GM23338 (cell line): ENCODE results near the gene NFE2L3. TPM values are rescaled to one million over a fixed set of nuclear protein-coding genes. Genes with fewer than 3 reads are reported as not detected.

Experiments
- ATAC-seq: fragments of 200-7000 bp; cut with Tn5 transposase; 3 replicates; pipeline ENCODE4 v1.9.1; 2020
- DNase-seq: peaks from one replicate; pipeline ENCODE4 v3.0.0-alpha.2; 2015; ENCODE audit warnings: low spot score
- H2AFZ ChIP-seq: fragments of 200-600 bp; sonication (generic); 2 replicates; pipeline ENCODE4 v1.8.0; 2016; ENCODE audit warnings: antibody characterized with exemption, mild to moderate bottlenecking, moderate library complexity
- H3F3A ChIP-seq: fragments of 200-600 bp; sonication (generic); replicated peaks from 2 replicates; pipeline ENCODE4 v1.8.0; 2017; ENCODE audit warnings: antibody characterized with exemption, mixed run types, low read depth
- H3K27ac ChIP-seq: fragments of 200-600 bp; sonication (generic); 2 replicates; pipeline ENCODE4 v1.6.1; 2016; ENCODE audit warnings: low read depth
- H3K27me3 ChIP-seq: fragments of 200-600 bp; sonication (generic); 2 replicates; pipeline ENCODE4 v1.8.0; 2016; ENCODE audit warnings: mild to moderate bottlenecking, mixed run types, moderate library complexity; ENCODE audit not compliant: insufficient read depth
- H3K36me3 ChIP-seq: fragments of 200-600 bp; sonication (generic); 2 replicates; pipeline ENCODE4 v1.8.0; 2016; ENCODE audit warnings: mild to moderate bottlenecking; ENCODE audit not compliant: insufficient read depth
- H3K4me1 ChIP-seq: fragments of 200-600 bp; sonication (generic); 2 replicates; pipeline ENCODE4 v1.8.0; 2016; ENCODE audit warnings: mild to moderate bottlenecking, moderate library complexity; ENCODE audit not compliant: insufficient read depth
- H3K4me2 ChIP-seq: fragments of 200-600 bp; sonication (generic); 2 replicates; pipeline ENCODE4 v1.7.1; 2017; ENCODE audit warnings: mixed run types
- H3K4me3 ChIP-seq: fragments of 200-600 bp; sonication (generic); 2 replicates; pipeline ENCODE4 v1.6.1; 2016; ENCODE audit warnings: mixed run types
- H3K79me2 ChIP-seq: fragments of 200-600 bp; sonication (generic); replicated peaks from 2 replicates; pipeline ENCODE4 v1.8.0; 2017; ENCODE audit warnings: mild to moderate bottlenecking; ENCODE audit not compliant: insufficient read depth
- H3K9me2 ChIP-seq: fragments of 200-600 bp; sonication (generic); 2 replicates; pipeline ENCODE4 v1.8.0; 2017; ENCODE audit not compliant: insufficient read depth
- H4K20me1 ChIP-seq: fragments of 200-600 bp; sonication (generic); replicated peaks from 2 replicates; pipeline ENCODE4 v1.8.0; 2017; ENCODE audit warnings: mild to moderate bottlenecking; ENCODE audit not compliant: insufficient read depth
- H3K27ac Mint-ChIP-seq: 2 replicates; pipeline ENCODE4 v1.8.0; 2020; ENCODE audit warnings: inconsistent platforms, mild to moderate bottlenecking, moderate library complexity, mixed read lengths
- H3K27me3 Mint-ChIP-seq: 3 replicates; pipeline ENCODE4 v1.8.0; 2022; ENCODE audit warnings: low read depth, mild to moderate bottlenecking, moderate library complexity, mixed read lengths, inconsistent platforms; ENCODE audit not compliant: insufficient read depth, poor library complexity
- H3K36me3 Mint-ChIP-seq: 3 replicates; pipeline ENCODE4 v1.8.0; 2021; ENCODE audit warnings: low read depth, mild to moderate bottlenecking, inconsistent platforms, moderate library complexity, mixed read lengths
- H3K4me1 Mint-ChIP-seq: 3 replicates; pipeline ENCODE4 v1.8.0; 2020; ENCODE audit warnings: mild to moderate bottlenecking, inconsistent platforms, mixed read lengths
- H3K4me3 Mint-ChIP-seq: 3 replicates; pipeline ENCODE4 v1.8.0; 2021; ENCODE audit warnings: moderate library complexity, mild to moderate bottlenecking, inconsistent platforms, mixed read lengths
- H3K9me3 Mint-ChIP-seq: 3 replicates; pipeline ENCODE4 v1.8.0; 2020; ENCODE audit warnings: moderate library complexity, mild to moderate bottlenecking, inconsistent platforms, mixed read lengths
- ETS1 ChIP-seq: IDR thresholded peaks from 2 replicates; pipeline ENCODE4 v1.6.1; 2016; ENCODE audit warnings: antibody characterized with exemption
- EZH2 ChIP-seq: fragments of 200-600 bp; sonication (generic); IDR thresholded peaks from one replicate; pipeline ENCODE4 v1.8.0; 2017; ENCODE audit warnings: antibody characterized with exemption, mild to moderate bottlenecking, low read depth; ENCODE audit not compliant: unreplicated experiment
- EZH2phosphoT487 ChIP-seq: fragments of 200-600 bp; sonication (generic); IDR thresholded peaks from one replicate; pipeline ENCODE4 v1.8.1; 2018; ENCODE audit warnings: antibody characterized with exemption; ENCODE audit not compliant: unreplicated experiment
- JUNB ChIP-seq: IDR thresholded peaks from one replicate; pipeline ENCODE4 v1.6.1; 2016; ENCODE audit warnings: antibody characterized with exemption; ENCODE audit not compliant: unreplicated experiment
- NANOG ChIP-seq: IDR thresholded peaks from 2 replicates; pipeline ENCODE4 v1.6.1; 2016; ENCODE audit warnings: antibody characterized with exemption, borderline replicate concordance
- POLR2AphosphoS5 ChIP-seq: IDR thresholded peaks from 2 replicates; pipeline ENCODE4 v1.6.1; 2016; ENCODE audit warnings: antibody characterized with exemption, low read depth
- REST ChIP-seq: IDR thresholded peaks from one replicate; pipeline ENCODE4 v1.6.1; 2018; ENCODE audit warnings: antibody characterized with exemption; ENCODE audit not compliant: unreplicated experiment
- STAT1 ChIP-seq: IDR thresholded peaks from one replicate; pipeline ENCODE4 v1.6.1; 2016; ENCODE audit warnings: antibody characterized with exemption; ENCODE audit not compliant: unreplicated experiment
- polyA plus RNA-seq: library from polyadenylated mRNA; unstranded; fragments of >200 nt; fragmentation: Nextera tagmentation; extraction: Ambion mirVana; gene quantifications from 2 replicates; pipeline ENCODE4 v1.2.1, GENCODE V29; 2016
- total RNA-seq: library from RNA; depleted of rRNA; stranded (reverse); fragments of >200 nt; shearing (Covaris generic); gene quantifications from 2 replicates; pipeline ENCODE4 v1.2.3, GENCODE V29; 2014

NFE2L3 gene
- total and polyA plus RNA-seq, 2 experiments from 2014 or later: 62.0 to 142 TPM

DNA sequence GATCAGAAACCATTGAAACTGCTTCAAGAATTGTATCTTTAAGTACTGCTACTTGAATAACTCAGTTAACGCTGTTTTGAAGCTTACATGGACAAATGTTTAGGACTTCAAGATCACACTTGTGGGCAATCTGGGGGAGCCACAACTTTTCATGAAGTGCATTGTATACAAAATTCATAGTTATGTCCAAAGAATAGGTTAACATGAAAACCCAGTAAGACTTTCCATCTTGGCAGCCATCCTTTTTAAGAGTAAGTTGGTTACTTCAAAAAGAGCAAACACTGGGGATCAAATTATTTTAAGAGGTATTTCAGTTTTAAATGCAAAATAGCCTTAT lies 33.8 kb downstream of the NFE2L3 start:
- peaks cover 70% of the 10 kb centered on the region for H3F3A ChIP-seq
- no peak overlapping the region for H3K4me2 ChIP-seq
- no peaks in the 10 kb centered on the region; the same call in 1 of the 2 replicates for H3K79me2 ChIP-seq
- Mint-ChIP-seq H3K27ac (peak overlapping the region; percentile 84), H3K4me1 (peaks cover 57% of the 10 kb centered on the region), H3K36me3 (peaks cover 81% of the 10 kb centered on the region), H3K4me3 (no peak overlapping the region), H3K9me3 (peaks cover 3% of the 10 kb centered on the region; the same call in 2 of the 3 replicates), H3K27me3 (peaks cover 55% of the 10 kb centered on the region)
- no peak overlapping the region for H3K4me3 ChIP-seq
- no peak overlapping the region for H2AFZ ChIP-seq
- H3K36me3 ChIP-seq: peaks cover 18% of the 10 kb centered on the region
- no peak overlapping the region; the same call in 1 of the 2 replicates for H3K27ac ChIP-seq
- H3K9me2 ChIP-seq: no peaks in the 10 kb centered on the region
- TF ChIP-seq EZH2phosphoT487 (no peak), REST (no peak), EZH2 (no peak), ETS1 (no peak), STAT1 (no peak)
- DNase-seq (no peak), ATAC-seq (no peak)
- peaks cover 8% of the 10 kb centered on the region for H4K20me1 ChIP-seq
- no peaks in the 10 kb centered on the region for H3K27me3 ChIP-seq
- H3K4me1 ChIP-seq: no peaks in the 10 kb centered on the region; the same call in 1 of the 2 replicates

GRCh38 chr7:26186364-26187311 lies 34.6 kb downstream of the NFE2L3 start:
- Histone ChIP-seq H2AFZ (no peak overlapping the region), H3K4me1 (no peaks in the 10 kb centered on the region; the same call in 1 of the 2 replicates), H3K4me2 (no peak overlapping the region), H3K79me2 (peaks cover 4% of the 10 kb centered on the region; the same call in 1 of the 2 replicates), H3F3A (peaks cover 77% of the 10 kb centered on the region), H3K27me3 (no peaks in the 10 kb centered on the region), H4K20me1 (peaks cover 14% of the 10 kb centered on the region), H3K4me3 (no peak overlapping the region), H3K36me3 (peaks cover 26% of the 10 kb centered on the region), H3K9me2 (no peaks in the 10 kb centered on the region), H3K27ac (peak overlapping the region; percentile 89)
- Mint-ChIP-seq H3K4me3 (no peak overlapping the region), H3K36me3 (peaks cover 84% of the 10 kb centered on the region), H3K27me3 (peaks cover 56% of the 10 kb centered on the region), H3K9me3 (peaks cover 3% of the 10 kb centered on the region; the same call in 2 of the 3 replicates), H3K4me1 (peaks cover 55% of the 10 kb centered on the region), H3K27ac (peak overlapping the region; percentile 85)
- ATAC-seq: peak; percentile 4
- TF ChIP-seq NANOG: no peak
- no peak for TF ChIP-seq EZH2phosphoT487
- TF ChIP-seq JUNB: no peak
- TF ChIP-seq EZH2: no peak
- TF ChIP-seq POLR2AphosphoS5: peak; percentile 56; the same call in 1 of the 2 replicates
- no peak for DNase-seq
